Measurements from ENCODE around the gene SHROOM3.

DNA sequence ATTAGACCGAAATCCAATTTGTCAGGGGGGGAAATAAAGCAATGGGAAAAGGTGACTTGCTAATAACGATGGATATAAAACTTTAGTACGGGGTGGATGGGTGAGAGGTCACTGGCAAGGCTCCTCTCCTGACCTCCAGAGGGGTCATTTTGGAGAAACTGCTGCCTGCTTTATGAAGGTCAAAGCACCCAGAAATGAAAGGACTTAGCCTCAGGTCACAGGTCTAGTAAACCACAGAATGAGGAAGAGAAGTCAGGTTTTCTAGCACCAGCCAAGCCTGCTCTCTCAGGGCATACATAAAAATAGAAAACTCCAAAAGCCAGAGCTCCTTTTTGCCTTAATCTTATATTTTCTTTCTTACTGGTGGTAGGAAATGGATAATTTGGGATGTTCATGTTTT is 134.2 kb downstream of the SHROOM3 start:
- TF ChIP-seq, protein P1, sequence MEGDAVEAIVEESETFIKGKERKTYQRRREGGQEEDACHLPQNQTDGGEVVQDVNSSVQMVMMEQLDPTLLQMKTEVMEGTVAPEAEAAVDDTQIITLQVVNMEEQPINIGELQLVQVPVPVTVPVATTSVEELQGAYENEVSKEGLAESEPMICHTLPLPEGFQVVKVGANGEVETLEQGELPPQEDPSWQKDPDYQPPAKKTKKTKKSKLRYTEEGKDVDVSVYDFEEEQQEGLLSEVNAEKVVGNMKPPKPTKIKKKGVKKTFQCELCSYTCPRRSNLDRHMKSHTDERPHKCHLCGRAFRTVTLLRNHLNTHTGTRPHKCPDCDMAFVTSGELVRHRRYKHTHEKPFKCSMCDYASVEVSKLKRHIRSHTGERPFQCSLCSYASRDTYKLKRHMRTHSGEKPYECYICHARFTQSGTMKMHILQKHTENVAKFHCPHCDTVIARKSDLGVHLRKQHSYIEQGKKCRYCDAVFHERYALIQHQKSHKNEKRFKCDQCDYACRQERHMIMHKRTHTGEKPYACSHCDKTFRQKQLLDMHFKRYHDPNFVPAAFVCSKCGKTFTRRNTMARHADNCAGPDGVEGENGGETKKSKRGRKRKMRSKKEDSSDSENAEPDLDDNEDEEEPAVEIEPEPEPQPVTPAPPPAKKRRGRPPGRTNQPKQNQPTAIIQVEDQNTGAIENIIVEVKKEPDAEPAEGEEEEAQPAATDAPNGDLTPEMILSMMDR (IDR thresholded peaks at IDR 0.05): no peak
- no peak for TF ChIP-seq POLR2A (IDR thresholded peaks at IDR 0.05)
